ENCODE data around the gene HCLS1.

DNA sequence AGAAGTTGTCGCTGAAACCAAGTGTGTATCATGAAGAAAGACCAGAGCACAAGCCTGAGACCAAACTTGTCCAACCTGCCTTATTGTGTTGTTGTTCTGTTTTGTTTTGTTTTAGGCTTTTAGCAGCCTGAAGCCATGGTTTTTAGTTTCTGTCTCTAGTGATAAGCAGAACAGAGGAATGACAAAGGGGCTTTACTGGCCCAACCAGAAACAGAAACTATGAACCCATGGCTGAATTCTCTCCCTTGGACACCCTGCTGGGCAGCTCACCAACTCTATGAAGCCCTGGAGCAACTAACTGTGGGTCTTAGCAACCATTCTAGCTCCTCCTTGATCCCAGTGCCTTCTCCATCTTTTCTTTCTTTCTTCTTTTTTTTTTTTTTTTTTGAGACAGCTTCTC lies 30.3 kb downstream of the HCLS1 start:
- TF ChIP-seq CTCF (IDR thresholded peaks at IDR 0.05) (no peak), EP300 (IDR thresholded peaks at IDR 0.05) (no peak), POLR2AphosphoS5 (IDR thresholded peaks at IDR 0.05) (no peak)

All from gastroesophageal sphincter (tissue), 3 donors.